Kidney (tissue), 14 donors: ENCODE data around the gene ARMCX6. TPM values are rescaled to one million over a fixed set of nuclear protein-coding genes. Genes with fewer than 3 reads are reported as not detected.

Experiments
- DNase-seq, 5 donors: peaks; one replicate each; pipeline ENCODE4 v3.0.0-alpha.2; 2013 to 2020
- FAIRE-seq: peaks from 2 replicates; lab custom pipeline; 2012; peaks lifted over from hg19 to GRCh38; lab: Jason Lieb, UNC
- H3K27ac ChIP-seq, 2 donors: one replicate each; pipeline ENCODE4 v1.7.0; 2013; ENCODE audit warnings: low read depth in 2 of 2, low read length in 2 of 2, inconsistent platforms in 1 of 2
- H3K27me3 ChIP-seq: one replicate; pipeline ENCODE4 v1.7.1; 2013; ENCODE audit warnings: low read length, inconsistent platforms; ENCODE audit not compliant: control insufficient read depth, insufficient read depth
- H3K36me3 ChIP-seq, 3 donors: one replicate each; pipeline versions ENCODE4 v1.7.0 to v1.7.1; 2013; ENCODE audit warnings: low read length in 3 of 3, control low read depth in 1 of 3, inconsistent platforms in 1 of 3; ENCODE audit not compliant: insufficient read depth in 3 of 3, control insufficient read depth in 2 of 3
- H3K4me1 ChIP-seq, 3 donors: one replicate each; pipeline versions ENCODE4 v1.7.0 to v1.7.1; 2013; ENCODE audit warnings: low read length in 3 of 3, inconsistent platforms in 1 of 3, low read depth in 1 of 3; ENCODE audit not compliant: control insufficient read depth in 2 of 3, insufficient read depth in 2 of 3
- H3K4me3 ChIP-seq, 3 donors: one replicate each; pipeline versions ENCODE4 v1.7.0 to v1.8.1; 2013; ENCODE audit warnings: low read length in 3 of 3, control low read depth in 1 of 3, inconsistent platforms in 1 of 3
- H3K9ac ChIP-seq, 3 donors: one replicate each; pipeline versions ENCODE4 v1.7.0 to v1.7.1; 2013; ENCODE audit warnings: low read length in 3 of 3, control low read depth in 1 of 3, inconsistent platforms in 1 of 3
- H3K9me3 ChIP-seq, 3 donors: one replicate each; pipeline versions ENCODE4 v1.7.0 to v1.7.1; 2013; ENCODE audit warnings: low read length in 3 of 3, control low read depth in 1 of 3, inconsistent platforms in 1 of 3; ENCODE audit not compliant: control insufficient read depth in 2 of 3, insufficient read depth in 1 of 3
- CTCF ChIP-seq: IDR thresholded peaks from 3 replicates; pipeline ENCODE4 v1.5.1; 2012; ENCODE audit warnings: mild to moderate bottlenecking, moderate library complexity, borderline replicate concordance; ENCODE audit not compliant: insufficient read depth; ENCODE audit errors: extremely low read depth
- intact Hi-C: fragments of 100-400 bp; cut with DNase I; formaldehyde crosslinking; loops from one replicate; pipeline ENCODE4 v1.11.1; 2022
- polyA plus RNA-seq: library from polyadenylated mRNA; stranded (reverse); fragments of 350-450 nt; fragmentation: Illumina TruSeq; extraction: RNeasy Lipid Tissue Mini Kit (QIAGEN cat#74804); gene quantifications from one replicate; pipeline ENCODE4 v1.2.3, GENCODE V29; 2014; ENCODE audit warnings: low read depth, low replicate concordance; ENCODE audit not compliant: insufficient read depth
- total RNA-seq: library from RNA; stranded (reverse); fragmentation: NEBNext Ultra II Directional; extraction: Animal tissue kit (Norgen Biotek cat#: 25700); gene quantifications from one replicate; pipeline ENCODE4 v1.2.1, GENCODE V29; 2021
- donor health status: control.
- donor health status: control.
- donor health status: control.
- donor health status: control.
- donor health status: control.
- donor health status: DM: yes; HTN: yes; CAD: no.
- donor health status: Normal renal cell carcinoma (clear cell type).

The ARMCX6 gene
- total and polyA plus RNA-seq, 2 donors from 2014 or later: 39.1 to 61.7 TPM

GRCh38 chrX:101619364-101619763 is 1.6 kb upstream of the ARMCX6 start:
- Histone ChIP-seq H3K27ac (no peak overlapping the region), H3K9me3 (no peaks in the 10 kb centered on the region), H3K4me3 (no peak overlapping the region), H3K9ac (no peak overlapping the region), H3K36me3 (no peaks in the 10 kb centered on the region), H3K27me3 (no peaks in the 10 kb centered on the region), H3K4me1 (peaks cover 0 to 3% (median under 1%) of the 10 kb centered on the region in 3 donors)
- intact Hi-C loops: no loop called here
- FAIRE-seq (no peak), DNase-seq (peak in 4 of 5 donors; percentile 49 to 75 (median 58))
- no peak for TF ChIP-seq CTCF

- Histone ChIP-seq H3K4me1 (no peaks in the 10 kb centered on the region), H3K9me3 (no peaks in the 10 kb centered on the region), H3K4me3 (no peak overlapping the region), H3K9ac (no peak overlapping the region), H3K27ac (no peak overlapping the region), H3K36me3 (no peaks in the 10 kb centered on the region), H3K27me3 (no peaks in the 10 kb centered on the region)
- DNase-seq: no peak
- no peak for FAIRE-seq
- TF ChIP-seq CTCF: no peak
- intact Hi-C loops: no loop called here
Observed at GRCh38 chrX:101605728-101606127, 12.1 kb downstream of the ARMCX6 start.

GRCh38 chrX:101605146-101605545 is 12.7 kb downstream of the ARMCX6 start:
- H3K9me3 ChIP-seq: no peaks in the 10 kb centered on the region

More at GRCh38 chrX:101605146-101605545, 12.7 kb downstream of the ARMCX6 start:
- no peaks in the 10 kb centered on the region for H3K36me3 ChIP-seq
- no peaks in the 10 kb centered on the region for H3K4me1 ChIP-seq
- H3K9ac ChIP-seq: no peak overlapping the region
- no peaks in the 10 kb centered on the region for H3K27me3 ChIP-seq
- H3K4me3 ChIP-seq: no peak overlapping the region
- intact Hi-C loops: no loop called here
- no peak for FAIRE-seq
- no peak for DNase-seq
- no peak for TF ChIP-seq CTCF
- H3K27ac ChIP-seq: no peak overlapping the region
